NOMO-1 treated with dmso at 0.1 percent for 144 hours (cell line): ENCODE data around the gene LRRC49.
"Not testable (repeated sequence)": the region's sequence is repeated elsewhere in the genome, so short reads cannot be mapped to it uniquely, and the experiment has no call there.

Source experiments
- DNase-seq: peaks from one replicate; lab custom pipeline; 2025; ENCODE audit not compliant: unreplicated experiment; lab: John Stamatoyannopoulos, UW

The LRRC49 gene

GRCh38 chr15:70976851-70977250 lies 84.2 kb downstream of the LRRC49 start:
- DNase-seq, result no peak

- no peak for DNase-seq
Measured at GRCh38 chr15:70995383-70995970, 102.9 kb downstream of the LRRC49 start.

GRCh38 chr15:70998319-70998718 lies 105.7 kb downstream of the LRRC49 start:
- DNase-seq, result no peak

- DNase-seq, result no peak
Measured at GRCh38 chr15:71002316-71002715, 109.7 kb downstream of the LRRC49 start.

GRCh38 chr15:71003319-71003718 lies 110.7 kb downstream of the LRRC49 start:
- DNase-seq, result no peak

- DNase-seq, result not testable (repeated sequence)
Measured at GRCh38 chr15:71004506-71004905, 111.9 kb downstream of the LRRC49 start.

GRCh38 chr15:71005895-71006294 lies 113.3 kb downstream of the LRRC49 start:
- no peak for DNase-seq

- DNase-seq, result no peak
Measured at GRCh38 chr15:71008250-71008870, 115.7 kb downstream of the LRRC49 start.

GRCh38 chr15:71010472-71010871 lies 117.8 kb downstream of the LRRC49 start:
- no peak for DNase-seq

GRCh38 chr15:71010997-71011396 lies 118.4 kb downstream of the LRRC49 start:
- DNase-seq, result no peak

GRCh38 chr15:71011503-71012155 lies 119.0 kb downstream of the LRRC49 start:
- DNase-seq, result no peak

GRCh38 chr15:71013446-71013845 lies 120.8 kb downstream of the LRRC49 start:
- DNase-seq, result no peak

- DNase-seq, result no peak
Measured at GRCh38 chr15:71015342-71015741, 122.7 kb downstream of the LRRC49 start.

- not testable (repeated sequence) for DNase-seq
Measured at GRCh38 chr15:71031232-71031631, 138.6 kb downstream of the LRRC49 start.

- DNase-seq, result not testable (repeated sequence)
Measured at GRCh38 chr15:71035478-71035877, 142.9 kb downstream of the LRRC49 start.

- no peak for DNase-seq
Measured at GRCh38 chr15:71042356-71042922, 149.8 kb downstream of the LRRC49 start.

GRCh38 chr15:71043373-71043772 lies 150.7 kb downstream of the LRRC49 start:
- DNase-seq, result no peak

GRCh38 chr15:71044006-71044405 lies 151.4 kb downstream of the LRRC49 start:
- DNase-seq, result no peak

- not testable (repeated sequence) for DNase-seq
Measured at GRCh38 chr15:71046146-71046545, 153.5 kb downstream of the LRRC49 start.

GRCh38 chr15:71048913-71049675 lies 156.5 kb downstream of the LRRC49 start:
- no peak for DNase-seq

- DNase-seq, result no peak
Measured at GRCh38 chr15:71049706-71050422, 157.2 kb downstream of the LRRC49 start.
